Body of pancreas (tissue), 4 donors: Measurements from ENCODE around the gene OR1J2. TPM values are rescaled to one million over a fixed set of nuclear protein-coding genes. Genes with fewer than 3 reads are reported as not detected.
"Not testable (repeated sequence)": the region's sequence is repeated elsewhere in the genome, so short reads cannot be mapped to it uniquely, and the experiment has no call there.

ENCODE experiments used
- ATAC-seq: fragments of 150-250 bp; one replicate; pipeline ENCODE4 v1.9.1; 2016
- DNase-seq, 4 donors: peaks; one replicate each; pipeline ENCODE4 v3.0.0-alpha.2; 2019
- H3K27ac ChIP-seq, 4 donors: fragments of 200-600 bp; sonication (generic); 1 replicate in 3 of 4; 2 replicates in 1 of 4; pipeline versions ENCODE4 v1.5.1 to v1.6.1; 2016 to 2019; ENCODE audit warnings: mild to moderate bottlenecking in 1 of 4, mixed read lengths in 1 of 4, moderate library complexity in 1 of 4
- H3K27me3 ChIP-seq, 2 donors: fragments of 200-600 bp; sonication (generic); one replicate each; pipeline ENCODE4 v1.6.0; 2016; ENCODE audit warnings: mild to moderate bottlenecking in 1 of 2
- H3K36me3 ChIP-seq, 2 donors: fragments of 200-600 bp; sonication (generic); replicated peaks in 1 of 2; 2 replicates each; pipeline ENCODE4 v1.5.1; 2016; ENCODE audit warnings: low read depth in 2 of 2; ENCODE audit not compliant: insufficient read depth in 1 of 2
- H3K4me1 ChIP-seq: fragments of 200-600 bp; sonication (generic); one replicate; pipeline ENCODE4 v1.6.0; 2016
- H3K4me3 ChIP-seq, 2 donors: fragments of 200-600 bp; sonication (generic); 1 replicate in 1 of 2; 2 replicates in 1 of 2; pipeline ENCODE4 v1.5.1; 2016 to 2019
- H3K9me3 ChIP-seq, 3 donors: fragments of 200-600 bp; sonication (generic); 1 replicate in 2 of 3; 2 replicates in 1 of 3; pipeline ENCODE4 v1.5.1; 2016
- CTCF ChIP-seq, 7 experiments: fragments of 450-650 bp in 4 of 7; fragments of 200-600 bp in 3 of 7; sonication (generic) in 3 of 7; IDR thresholded peaks; one replicate each; pipeline ENCODE4 v1.5.1; 2016 to 2019; ENCODE audit warnings: antibody characterized with exemption in 7 of 7
- POLR2A ChIP-seq, 3 donors: fragments of 450-650 bp; IDR thresholded peaks; one replicate each; pipeline ENCODE4 v1.6.1; 2016; ENCODE audit warnings: antibody characterized with exemption in 3 of 3, mild to moderate bottlenecking in 2 of 3
- WGBS, 2 donors: methylation state at CpG; one replicate each; pipeline ENCODE4 v1.1.5; 2017; 5-methylcytosine and 5-hydroxymethylcytosine counted together
- intact Hi-C: fragments of 100-400 bp; cut with DNase I; formaldehyde crosslinking; loops from one replicate; pipeline ENCODE4 v1.15.1; 2023
- total RNA-seq, 2 donors: library from RNA; depleted of rRNA; stranded (reverse); fragments of >200 nt; gene quantifications; one replicate each; pipeline ENCODE4 v1.1.0, GENCODE V29; 2016

Gene OR1J2
- total RNA-seq, 2 donors from 2014 or later, result not detected

DNA sequence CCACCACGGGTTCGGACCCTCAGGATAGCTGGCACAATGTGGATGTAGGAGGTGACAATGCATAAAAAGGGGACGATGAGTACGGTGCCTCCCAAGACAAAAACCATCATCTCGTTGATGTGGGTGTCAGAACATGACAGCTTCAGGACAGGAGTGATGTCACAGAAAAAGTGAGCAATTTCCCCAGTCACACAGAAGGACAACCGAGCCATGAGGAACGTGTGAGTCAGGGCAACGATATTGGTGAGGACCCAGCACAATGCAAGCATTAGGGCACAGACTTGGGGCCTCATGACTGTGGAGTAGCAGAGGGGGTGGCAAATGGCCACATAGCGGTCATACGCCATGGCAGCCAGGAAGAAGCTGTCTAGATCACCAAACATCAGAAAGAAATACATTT lies 16.0 kb downstream of the OR1J2 start:
- WGBS, 2 donors, result 70 to 78% methylated on average over 10 of the region's 10 CpGs
- no peaks in the 10 kb centered on the region for H3K27me3 ChIP-seq
- no peak for ATAC-seq
- no peak for DNase-seq
- H3K9me3 ChIP-seq, result no peaks in the 10 kb centered on the region
- intact Hi-C loops, result no loop called here
- no peak for TF ChIP-seq CTCF (IDR thresholded peaks at IDR 0.05)
- no peak for TF ChIP-seq POLR2A (IDR thresholded peaks at IDR 0.05)
- H3K27ac ChIP-seq, result no peak overlapping the region
- H3K4me1 ChIP-seq, result no peaks in the 10 kb centered on the region
- no peaks in the 10 kb centered on the region for H3K36me3 ChIP-seq
- H3K4me3 ChIP-seq, result no peak overlapping the region

- H3K36me3 ChIP-seq, result no peaks in the 10 kb centered on the region
- WGBS, 2 donors, result 72 to 78% methylated on average over 3 of the region's 3 CpGs
- no peaks in the 10 kb centered on the region for H3K4me1 ChIP-seq
- H3K9me3 ChIP-seq, result no peaks in the 10 kb centered on the region
- no peak within 1 kb of the TSS for H3K27ac ChIP-seq
- ATAC-seq (no peak), DNase-seq (no peak)
- no peaks in the 10 kb centered on the region for H3K27me3 ChIP-seq
- intact Hi-C loops, result no loop called here
- H3K4me3 ChIP-seq, result no peak within 1 kb of the TSS
- no peak for TF ChIP-seq POLR2A (IDR thresholded peaks at IDR 0.05)
- no peak for TF ChIP-seq CTCF (IDR thresholded peaks at IDR 0.05)
Observed at GRCh38 chr9:122527193-122527592, 16.6 kb downstream of the OR1J2 start, which contains the start of gene OR1N1. Gene OR1N1 (minus strand): TSS chr9:122527293. CDS start chr9:122527293, 0 bp downstream.

DNA sequence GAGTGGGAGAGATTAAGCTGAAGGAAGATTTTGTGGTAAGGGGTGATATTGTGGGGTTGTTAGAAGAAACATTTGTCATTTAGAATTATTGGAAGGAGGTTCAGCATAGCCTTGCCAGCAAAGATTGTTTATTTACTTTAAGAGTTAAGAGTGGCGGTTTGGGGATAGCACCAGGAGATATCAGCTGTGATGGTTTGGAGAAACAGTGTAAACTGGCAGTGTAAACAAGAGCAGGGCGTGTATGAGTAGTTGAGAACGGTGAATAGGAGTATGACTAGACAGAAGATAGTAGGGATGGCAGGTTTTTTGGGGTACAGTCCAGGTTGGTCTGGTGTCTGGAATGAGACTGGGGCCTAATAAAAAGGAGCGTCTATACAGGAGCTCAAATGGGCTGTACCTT lies 20.6 kb downstream of the OR1J2 start:
- H3K36me3 ChIP-seq, H3K4me1 ChIP-seq, DNase-seq, H3K4me3 ChIP-seq, intact Hi-C loops, H3K27ac ChIP-seq, H3K27me3 ChIP-seq, ATAC-seq, H3K9me3 ChIP-seq: not testable (repeated sequence)
- 49 to 50% methylated on average over 4 of the region's 4 CpGs for WGBS, 2 donors

- WGBS, 2 donors, result 82 to 90% methylated on average over 1 of the region's 1 CpG
- no peaks in the 10 kb centered on the region for H3K36me3 ChIP-seq
- H3K4me3 ChIP-seq, result no peak overlapping the region
- ATAC-seq (no peak), DNase-seq (no peak)
- intact Hi-C loops, result no loop called here
- no peaks in the 10 kb centered on the region for H3K9me3 ChIP-seq
- no peak overlapping the region for H3K27ac ChIP-seq
- H3K27me3 ChIP-seq, result no peaks in the 10 kb centered on the region
- H3K4me1 ChIP-seq, result no peaks in the 10 kb centered on the region
- TF ChIP-seq POLR2A (IDR thresholded peaks at IDR 0.05), result no peak
- TF ChIP-seq CTCF (IDR thresholded peaks at IDR 0.05), result no peak
Observed at GRCh38 chr9:122536134-122536533, 25.5 kb downstream of the OR1J2 start.

- H3K36me3 ChIP-seq, intact Hi-C loops, DNase-seq, H3K4me1 ChIP-seq, H3K27ac ChIP-seq, H3K9me3 ChIP-seq, H3K4me3 ChIP-seq, H3K27me3 ChIP-seq, ATAC-seq: not testable (repeated sequence)
- WGBS, 2 donors, result 61 to 63% methylated on average over 7 of the region's 7 CpGs
Observed at GRCh38 chr9:122537066-122537465, 26.5 kb downstream of the OR1J2 start.

DNA sequence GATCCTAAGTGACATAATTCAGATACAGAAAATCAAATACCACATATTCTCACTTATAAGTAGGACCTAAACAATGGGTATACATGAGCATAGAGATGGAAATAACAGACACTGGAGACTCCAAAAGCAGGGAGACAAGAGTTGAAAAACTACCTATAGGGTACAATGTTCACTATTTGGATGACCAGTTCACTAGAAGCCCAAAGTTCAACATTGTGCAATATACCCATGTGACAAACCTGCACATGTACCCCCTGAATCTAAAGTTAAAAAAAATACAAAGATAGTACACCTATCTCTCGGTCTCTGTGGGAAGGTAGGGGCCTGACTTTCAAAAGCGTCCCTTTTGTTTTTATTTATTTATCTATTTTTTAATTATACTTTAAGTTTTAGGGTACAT lies 28.2 kb downstream of the OR1J2 start:
- 38 to 44% methylated on average over 2 of the region's 2 CpGs for WGBS, 2 donors
- no peaks in the 10 kb centered on the region for H3K4me1 ChIP-seq
- DNase-seq, result no peak
- no peak overlapping the region for H3K4me3 ChIP-seq
- H3K27ac ChIP-seq, result no peak overlapping the region
- H3K9me3 ChIP-seq, result no peaks in the 10 kb centered on the region
- TF ChIP-seq POLR2A (IDR thresholded peaks at IDR 0.05) (no peak), CTCF (IDR thresholded peaks at IDR 0.05) (no peak)
- H3K27me3 ChIP-seq, result no peaks in the 10 kb centered on the region
- ATAC-seq, result no peak
- no peaks in the 10 kb centered on the region for H3K36me3 ChIP-seq
- intact Hi-C loops, result no loop called here
